ENCODE results near the gene CACNA1B.

Gene CACNA1B

GRCh38 chr9:137865581-137866145 lies 11.9 kb upstream of the CACNA1B start:
- no peaks in the 10 kb centered on the region for H3K4me1 ChIP-seq (ENCODE audit: low read depth, poor library complexity, severe bottlenecking)
- H2AFZ ChIP-seq (ENCODE audit: low read depth), result no peak overlapping the region
- H3K36me3 ChIP-seq (ENCODE audit: insufficient read depth), result no peaks in the 10 kb centered on the region
- H3K4me3 ChIP-seq (IDR thresholded peaks at IDR 0.05; ENCODE audit: insufficient read depth, low read depth, low read length), result no peak overlapping the region
- H3K4me2 ChIP-seq, result no peak overlapping the region
- TF ChIP-seq, protein P1, sequence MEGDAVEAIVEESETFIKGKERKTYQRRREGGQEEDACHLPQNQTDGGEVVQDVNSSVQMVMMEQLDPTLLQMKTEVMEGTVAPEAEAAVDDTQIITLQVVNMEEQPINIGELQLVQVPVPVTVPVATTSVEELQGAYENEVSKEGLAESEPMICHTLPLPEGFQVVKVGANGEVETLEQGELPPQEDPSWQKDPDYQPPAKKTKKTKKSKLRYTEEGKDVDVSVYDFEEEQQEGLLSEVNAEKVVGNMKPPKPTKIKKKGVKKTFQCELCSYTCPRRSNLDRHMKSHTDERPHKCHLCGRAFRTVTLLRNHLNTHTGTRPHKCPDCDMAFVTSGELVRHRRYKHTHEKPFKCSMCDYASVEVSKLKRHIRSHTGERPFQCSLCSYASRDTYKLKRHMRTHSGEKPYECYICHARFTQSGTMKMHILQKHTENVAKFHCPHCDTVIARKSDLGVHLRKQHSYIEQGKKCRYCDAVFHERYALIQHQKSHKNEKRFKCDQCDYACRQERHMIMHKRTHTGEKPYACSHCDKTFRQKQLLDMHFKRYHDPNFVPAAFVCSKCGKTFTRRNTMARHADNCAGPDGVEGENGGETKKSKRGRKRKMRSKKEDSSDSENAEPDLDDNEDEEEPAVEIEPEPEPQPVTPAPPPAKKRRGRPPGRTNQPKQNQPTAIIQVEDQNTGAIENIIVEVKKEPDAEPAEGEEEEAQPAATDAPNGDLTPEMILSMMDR (conservative IDR thresholded peaks at IDR 0.05; ENCODE audit: low read depth, low read length), result no peak
- no peaks in the 10 kb centered on the region for H3K79me2 ChIP-seq (ENCODE audit: insufficient read depth, low read depth)
- no peaks in the 10 kb centered on the region for H3K27me3 ChIP-seq (ENCODE audit: insufficient read depth, low read depth)
- H4K20me1 ChIP-seq (ENCODE audit: insufficient read depth), result no peaks in the 10 kb centered on the region
- H3K9ac ChIP-seq, result no peak overlapping the region
- no peak overlapping the region for H3K27ac ChIP-seq

DNA sequence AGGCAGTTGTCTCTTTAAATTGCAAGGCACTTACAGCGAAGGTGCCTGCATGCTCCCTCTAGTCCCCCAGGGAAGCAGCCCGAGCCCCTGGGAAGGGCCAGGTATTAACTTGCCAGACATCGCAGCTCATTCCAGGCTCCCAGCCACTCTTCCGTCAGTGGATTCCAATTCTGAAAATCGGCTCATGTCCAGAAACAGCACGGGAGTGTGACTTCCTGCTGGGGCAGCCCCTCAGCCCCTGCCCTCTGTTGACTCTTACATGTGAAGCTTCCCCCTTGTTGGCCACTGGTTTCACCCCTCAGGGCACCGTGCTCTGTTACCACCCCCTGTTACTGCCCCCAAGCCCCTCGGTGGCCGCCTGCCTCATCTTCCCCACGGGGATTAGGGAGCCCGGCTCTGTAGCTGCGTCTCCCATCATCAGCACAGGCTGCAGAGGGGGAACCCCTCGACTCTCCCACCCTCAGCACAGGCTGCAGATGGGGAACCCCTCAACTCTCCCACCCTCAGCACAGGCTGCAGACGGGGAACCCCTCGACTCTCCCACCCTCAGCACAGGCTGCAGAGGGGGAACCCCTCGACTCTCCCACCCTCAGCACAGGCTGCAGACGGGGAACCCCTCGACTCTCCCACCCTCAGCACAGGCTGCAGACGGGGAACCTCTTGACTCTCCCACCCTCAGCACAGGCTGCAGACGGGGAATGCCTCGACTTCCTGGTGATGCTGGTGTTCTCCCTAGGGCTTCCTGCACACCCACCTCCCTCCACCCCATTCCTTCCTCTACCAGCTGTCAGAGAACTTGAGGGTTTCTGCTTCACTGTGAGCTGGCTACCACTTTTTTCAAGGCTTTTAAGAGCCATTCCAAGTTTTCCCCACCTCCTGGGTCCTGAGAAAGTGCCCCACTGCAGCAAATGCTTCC lies 11.1 kb upstream of the CACNA1B start:
- no peak overlapping the region for H3K9ac ChIP-seq
- no peaks in the 10 kb centered on the region for H3K36me3 ChIP-seq (ENCODE audit: insufficient read depth)
- H4K20me1 ChIP-seq (ENCODE audit: insufficient read depth), result no peaks in the 10 kb centered on the region
- H3K79me2 ChIP-seq (ENCODE audit: insufficient read depth, low read depth), result no peaks in the 10 kb centered on the region
- H3K27me3 ChIP-seq (ENCODE audit: insufficient read depth, low read depth), result no peaks in the 10 kb centered on the region
- no peak overlapping the region for H3K4me2 ChIP-seq
- TF ChIP-seq, protein P1 (conservative IDR thresholded peaks at IDR 0.05; ENCODE audit: low read depth, low read length), result no peak
- H3K27ac ChIP-seq, result no peak overlapping the region
- no peaks in the 10 kb centered on the region for H3K4me1 ChIP-seq (ENCODE audit: low read depth, poor library complexity, severe bottlenecking)
- no peak overlapping the region for H2AFZ ChIP-seq (ENCODE audit: low read depth)
- H3K4me3 ChIP-seq (IDR thresholded peaks at IDR 0.05; ENCODE audit: insufficient read depth, low read depth, low read length), result no peak overlapping the region

- Histone ChIP-seq H2AFZ (ENCODE audit: low read depth) (no peak overlapping the region), H4K20me1 (ENCODE audit: insufficient read depth) (no peaks in the 10 kb centered on the region), H3K27me3 (ENCODE audit: insufficient read depth, low read depth) (0 out of 2 replicates have a peak, but pooled peaks cover 4% of the 10 kb centered on the region), H3K9ac (no peak overlapping the region), H3K4me3 (IDR thresholded peaks at IDR 0.05; ENCODE audit: insufficient read depth, low read depth, low read length) (no peak overlapping the region), H3K79me2 (ENCODE audit: insufficient read depth, low read depth) (no peaks in the 10 kb centered on the region), H3K36me3 (ENCODE audit: insufficient read depth) (no peaks in the 10 kb centered on the region), H3K4me2 (no peak overlapping the region), H3K4me1 (ENCODE audit: low read depth, poor library complexity, severe bottlenecking) (no peaks in the 10 kb centered on the region), H3K27ac (no peak overlapping the region)
- TF ChIP-seq, protein P1 (conservative IDR thresholded peaks at IDR 0.05; ENCODE audit: low read depth, low read length), result no peak
Measured at GRCh38 chr9:137870432-137870831, 7.2 kb upstream of the CACNA1B start.

- H3K4me3 ChIP-seq (IDR thresholded peaks at IDR 0.05; ENCODE audit: insufficient read depth, low read depth, low read length), result no peak overlapping the region
- no peak overlapping the region for H2AFZ ChIP-seq (ENCODE audit: low read depth)
- H3K27ac ChIP-seq, result no peak overlapping the region
- no peaks in the 10 kb centered on the region for H3K4me1 ChIP-seq (ENCODE audit: low read depth, poor library complexity, severe bottlenecking)
- no peaks in the 10 kb centered on the region for H3K79me2 ChIP-seq (ENCODE audit: insufficient read depth, low read depth)
- no peaks in the 10 kb centered on the region for H4K20me1 ChIP-seq (ENCODE audit: insufficient read depth)
- TF ChIP-seq, protein P1 (conservative IDR thresholded peaks at IDR 0.05; ENCODE audit: low read depth, low read length), result no peak
- no peaks in the 10 kb centered on the region for H3K36me3 ChIP-seq (ENCODE audit: insufficient read depth)
- H3K9ac ChIP-seq, result no peak overlapping the region
- H3K27me3 ChIP-seq (ENCODE audit: insufficient read depth, low read depth), result 0 out of 2 replicates have a peak, but pooled peaks cover 4% of the 10 kb centered on the region
- H3K4me2 ChIP-seq, result no peak overlapping the region
Measured at GRCh38 chr9:137872296-137872695, 5.3 kb upstream of the CACNA1B start.

All from KMS-11 (cell line).